Thyroid gland (tissue), 4 donors: ENCODE measurements around the gene INPP4A.

ENCODE experiments used
- POLR2A ChIP-seq, 2 donors: fragments of 450-650 bp; IDR thresholded peaks; one replicate each; pipeline ENCODE4 v1.6.1; 2017; ENCODE audit warnings: antibody characterized with exemption in 2 of 2, mild to moderate bottlenecking in 2 of 2, moderate library complexity in 1 of 2
- TF ChIP-seq, protein P1 (sequence below), 6 experiments: fragments of 200-600 bp in 3 of 6; fragments of 450-650 bp in 3 of 6; sonication (generic) in 3 of 6; IDR thresholded peaks; one replicate each; pipeline ENCODE4 v1.5.1; 2016 to 2019; ENCODE audit warnings: antibody characterized with exemption in 6 of 6, mild to moderate bottlenecking in 2 of 6, inconsistent platforms in 1 of 6, moderate library complexity in 1 of 6

DNA sequence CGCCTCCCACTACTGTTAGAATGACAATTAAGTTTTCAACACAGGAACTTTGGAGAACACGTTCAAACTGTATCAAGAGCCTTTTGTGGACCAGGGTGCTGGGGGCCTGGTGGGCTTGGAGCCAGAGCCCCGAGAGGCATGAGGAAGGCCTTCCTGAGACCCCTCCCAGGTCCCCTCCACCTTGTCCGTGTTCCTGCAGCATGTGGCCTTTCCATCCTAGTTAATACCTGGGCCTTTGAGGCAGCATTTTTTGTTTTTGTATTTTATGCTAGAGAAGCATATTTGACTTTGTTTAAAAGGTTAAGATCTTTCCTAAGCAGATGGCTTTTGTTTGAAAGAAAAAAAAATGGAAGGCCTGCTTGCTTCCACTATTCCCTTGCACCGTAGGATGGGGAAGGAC is 68.0 kb downstream of the INPP4A start:
- TF ChIP-seq, protein P1, sequence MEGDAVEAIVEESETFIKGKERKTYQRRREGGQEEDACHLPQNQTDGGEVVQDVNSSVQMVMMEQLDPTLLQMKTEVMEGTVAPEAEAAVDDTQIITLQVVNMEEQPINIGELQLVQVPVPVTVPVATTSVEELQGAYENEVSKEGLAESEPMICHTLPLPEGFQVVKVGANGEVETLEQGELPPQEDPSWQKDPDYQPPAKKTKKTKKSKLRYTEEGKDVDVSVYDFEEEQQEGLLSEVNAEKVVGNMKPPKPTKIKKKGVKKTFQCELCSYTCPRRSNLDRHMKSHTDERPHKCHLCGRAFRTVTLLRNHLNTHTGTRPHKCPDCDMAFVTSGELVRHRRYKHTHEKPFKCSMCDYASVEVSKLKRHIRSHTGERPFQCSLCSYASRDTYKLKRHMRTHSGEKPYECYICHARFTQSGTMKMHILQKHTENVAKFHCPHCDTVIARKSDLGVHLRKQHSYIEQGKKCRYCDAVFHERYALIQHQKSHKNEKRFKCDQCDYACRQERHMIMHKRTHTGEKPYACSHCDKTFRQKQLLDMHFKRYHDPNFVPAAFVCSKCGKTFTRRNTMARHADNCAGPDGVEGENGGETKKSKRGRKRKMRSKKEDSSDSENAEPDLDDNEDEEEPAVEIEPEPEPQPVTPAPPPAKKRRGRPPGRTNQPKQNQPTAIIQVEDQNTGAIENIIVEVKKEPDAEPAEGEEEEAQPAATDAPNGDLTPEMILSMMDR (IDR thresholded peaks at IDR 0.05) = no peak
- no peak for TF ChIP-seq POLR2A (IDR thresholded peaks at IDR 0.05)
